Measurements from ENCODE around the gene HMMR. TPM values are rescaled to one million over a fixed set of nuclear protein-coding genes. Genes with fewer than 3 reads are reported as not detected.

The HMMR gene
- polyA plus RNA-seq, 1 donor (not counting 4 experiments of a cell fraction or from before 2014, with no cell fraction given) = 16.2 TPM

DNA sequence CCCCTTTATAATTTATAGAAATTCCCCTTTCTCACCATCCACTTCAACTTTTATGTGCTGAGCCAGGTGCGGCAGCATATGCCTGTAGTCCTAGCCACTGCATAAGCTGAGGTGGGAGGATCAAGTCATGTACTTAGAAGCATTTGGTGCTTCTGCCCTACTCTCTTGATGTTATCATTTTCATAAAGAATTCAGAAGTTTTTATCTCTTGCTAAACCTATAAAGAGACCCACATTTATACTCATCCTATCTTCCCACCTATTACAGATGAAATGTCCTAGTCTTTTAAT is 18.5 kb downstream of the HMMR start:
- Histone ChIP-seq H3K9me1 (ENCODE audit: control insufficient read depth, extremely low read depth, insufficient read depth, low read length) (no peaks in the 10 kb centered on the region), H3K9ac (ENCODE audit: control insufficient read depth, extremely low read depth, insufficient read depth, low read length) (no peak overlapping the region), H2AFZ (ENCODE audit: control insufficient read depth, low read length) (no peak overlapping the region), H3K27ac (ENCODE audit: control insufficient read depth, insufficient read depth, low read length) (peak overlapping the region; percentile 39), H3K9me3 (ENCODE audit: control insufficient read depth, low read depth, low read length) (no peaks in the 10 kb centered on the region), H3K4me2 (ENCODE audit: control insufficient read depth, extremely low read depth, insufficient read depth, low read depth, low read length) (no peak overlapping the region), H3K4me1 (ENCODE audit: control insufficient read depth, extremely low read depth, insufficient read depth, low read length) (peaks cover 8% of the 10 kb centered on the region), H3K79me2 (ENCODE audit: control insufficient read depth, insufficient read depth, low read length) (no peaks in the 10 kb centered on the region), H3K27me3 (ENCODE audit: control insufficient read depth, extremely low read depth, insufficient read depth, low read length) (no peaks in the 10 kb centered on the region), H3K36me3 (ENCODE audit: control insufficient read depth in 2 of 2, extremely low read depth in 1 of 2, insufficient read depth in 2 of 2, low read length in 2 of 2) (peaks cover 0 to 9% of the 10 kb centered on the region in 2 experiments), H4K20me1 (ENCODE audit: control insufficient read depth, extremely low read depth, insufficient read depth, low read length) (no peaks in the 10 kb centered on the region), H3K4me3 (ENCODE audit: control insufficient read depth in 2 of 3, extremely low read depth in 1 of 3, insufficient read depth in 2 of 3, low read depth in 1 of 3, low read length in 3 of 3) (no peak overlapping the region)
- no peak for FAIRE-seq
- TF ChIP-seq CTCF (optimal IDR thresholded peaks at IDR 0.05 in 1 of 3, IDR thresholded peaks at IDR 0.05 in 1 of 3, conservative IDR thresholded peaks at IDR 0.05 in 1 of 3; ENCODE audit: extremely low read depth in 1 of 3, insufficient read depth in 2 of 3, low read length in 3 of 3) (no peak), EZH2 (IDR thresholded peaks at IDR 0.05; ENCODE audit: low read length) (no peak)
- dilution Hi-C loops (cut with MboI; ENCODE audit: extremely low pct_ligation_motif_present, low sequenced_read_pairs) = no loop called here
- no peak for DNase-seq (ENCODE audit: low read depth, low spot score)

DNA sequence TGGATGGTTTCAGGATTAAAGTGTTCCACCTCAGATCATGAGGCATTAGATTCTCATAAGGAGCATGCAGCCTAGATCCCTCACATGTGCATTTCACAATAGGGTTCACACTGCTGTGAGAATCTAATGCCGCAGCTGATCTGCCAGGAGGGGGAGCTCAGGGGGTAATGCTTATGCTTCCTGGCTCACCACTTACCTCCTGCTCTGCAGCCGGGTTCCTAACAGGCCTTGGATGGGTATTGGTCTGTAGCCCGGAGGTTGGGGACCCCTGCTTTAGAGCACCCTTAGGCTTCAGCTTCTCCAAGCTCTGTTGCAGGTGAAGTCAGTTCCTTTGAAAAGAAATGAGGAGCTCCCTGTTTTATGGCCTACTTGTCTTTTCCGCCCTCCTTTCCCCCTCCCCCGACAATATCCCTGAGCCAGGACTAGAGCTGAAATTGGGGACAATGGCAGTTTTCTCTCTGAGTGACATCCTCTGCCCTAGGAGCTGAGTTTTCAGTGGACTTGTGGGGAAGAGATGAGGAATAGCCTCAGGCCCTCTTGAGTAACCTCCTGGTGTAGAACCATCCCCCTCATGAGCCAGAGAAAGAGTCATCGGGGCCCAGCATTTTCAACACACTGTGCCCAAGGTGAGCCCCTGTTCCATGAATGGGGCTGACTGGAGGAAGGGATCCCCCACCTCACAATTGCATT is 28.8 kb downstream of the HMMR start:
- H3K4me3 ChIP-seq (ENCODE audit: control insufficient read depth in 2 of 3, extremely low read depth in 1 of 3, insufficient read depth in 2 of 3, low read depth in 1 of 3, low read length in 3 of 3) = no peak overlapping the region
- H3K9me1 ChIP-seq (ENCODE audit: control insufficient read depth, extremely low read depth, insufficient read depth, low read length) = no peaks in the 10 kb centered on the region
- H3K4me1 ChIP-seq (ENCODE audit: control insufficient read depth, extremely low read depth, insufficient read depth, low read length) = no peaks in the 10 kb centered on the region
- DNase-seq (ENCODE audit: low read depth, low spot score) (no peak), FAIRE-seq (no peak)
- dilution Hi-C loops (cut with MboI; ENCODE audit: extremely low pct_ligation_motif_present, low sequenced_read_pairs) = no loop called here
- H4K20me1 ChIP-seq (ENCODE audit: control insufficient read depth, extremely low read depth, insufficient read depth, low read length) = no peaks in the 10 kb centered on the region
- H3K9me3 ChIP-seq (ENCODE audit: control insufficient read depth, low read depth, low read length) = no peaks in the 10 kb centered on the region
- H3K9ac ChIP-seq (ENCODE audit: control insufficient read depth, extremely low read depth, insufficient read depth, low read length) = no peak overlapping the region
- no peaks in the 10 kb centered on the region for H3K27me3 ChIP-seq (ENCODE audit: control insufficient read depth, extremely low read depth, insufficient read depth, low read length)
- TF ChIP-seq CTCF (optimal IDR thresholded peaks at IDR 0.05 in 1 of 3, IDR thresholded peaks at IDR 0.05 in 1 of 3, conservative IDR thresholded peaks at IDR 0.05 in 1 of 3; ENCODE audit: extremely low read depth in 1 of 3, insufficient read depth in 2 of 3, low read length in 3 of 3) = peak in 2 of 3 experiments; percentile 24 to 32
- TF ChIP-seq EZH2 (IDR thresholded peaks at IDR 0.05; ENCODE audit: low read length) = no peak
- H3K27ac ChIP-seq (ENCODE audit: control insufficient read depth, insufficient read depth, low read length) = no peak overlapping the region
- no peaks in the 10 kb centered on the region for H3K79me2 ChIP-seq (ENCODE audit: control insufficient read depth, insufficient read depth, low read length)
- peaks cover 0 to 9% of the 10 kb centered on the region in 2 experiments for H3K36me3 ChIP-seq (ENCODE audit: control insufficient read depth in 2 of 2, extremely low read depth in 1 of 2, insufficient read depth in 2 of 2, low read length in 2 of 2)
- H3K4me2 ChIP-seq (ENCODE audit: control insufficient read depth, extremely low read depth, insufficient read depth, low read depth, low read length) = no peak overlapping the region
- no peak overlapping the region for H2AFZ ChIP-seq (ENCODE audit: control insufficient read depth, low read length)
